DOHH2 (cell line): ENCODE measurements around the gene CLDN7.
A peak's percentile ranks its signal among the peaks of the same experiment; 100 is the strongest.

Experiments
- H3F3A ChIP-seq: fragments of 200-600 bp; sonication (generic), shearing (Covaris generic); 2 replicates; pipeline ENCODE4 v1.6.0; 2016; ENCODE audit warnings: antibody characterized with exemption, mild to moderate bottlenecking; ENCODE audit not compliant: control insufficient read depth, insufficient read depth
- H3K27ac ChIP-seq: fragments of 200-600 bp; sonication (generic); 2 replicates; pipeline ENCODE4 v1.5.1; 2014; ENCODE audit warnings: low read depth, mild to moderate bottlenecking, low read length, moderate library complexity
- H3K27me3 ChIP-seq: fragments of 200-600 bp; sonication (generic); 2 replicates; pipeline ENCODE4 v1.6.1; 2014; ENCODE audit warnings: mild to moderate bottlenecking, low read length, mixed read lengths; ENCODE audit not compliant: control insufficient read depth
- H3K36me3 ChIP-seq: fragments of 200-600 bp; sonication (generic); 2 replicates; pipeline ENCODE4 v1.6.1; 2014; ENCODE audit warnings: mild to moderate bottlenecking, low read length, moderate library complexity, mixed read lengths; ENCODE audit not compliant: control insufficient read depth
- H3K4me1 ChIP-seq: fragments of 200-600 bp; sonication (generic); 2 replicates; pipeline ENCODE4 v1.6.1; 2014; ENCODE audit warnings: mild to moderate bottlenecking, low read length, mixed read lengths; ENCODE audit not compliant: control insufficient read depth
- H3K4me2 ChIP-seq: fragments of 200-600 bp; sonication (generic); 2 replicates; pipeline ENCODE4 v1.6.0; 2014; ENCODE audit warnings: mild to moderate bottlenecking, low read length, moderate library complexity
- H3K4me3 ChIP-seq: fragments of 200-600 bp; sonication (generic); 2 replicates; pipeline ENCODE4 v1.5.1; 2014; ENCODE audit warnings: mild to moderate bottlenecking, low read length, mixed read lengths
- H3K79me2 ChIP-seq: fragments of 200-600 bp; sonication (generic); 2 replicates; pipeline ENCODE4 v1.6.1; 2014; ENCODE audit warnings: mild to moderate bottlenecking, low read length, mixed read lengths; ENCODE audit not compliant: control insufficient read depth
- H3K9me2 ChIP-seq: fragments of 200-600 bp; sonication (generic); replicated peaks from 2 replicates; pipeline ENCODE4 v1.6.1; 2014; ENCODE audit warnings: mild to moderate bottlenecking, low read length, mixed read lengths; ENCODE audit not compliant: control insufficient read depth
- H3K9me3 ChIP-seq: fragments of 200-600 bp; sonication (generic); 2 replicates; pipeline ENCODE4 v1.6.1; 2014; ENCODE audit warnings: antibody characterized with exemption, low read length, mixed read lengths; ENCODE audit not compliant: control insufficient read depth, insufficient read depth
- H4K20me1 ChIP-seq: fragments of 200-600 bp; sonication (generic); 2 replicates; pipeline ENCODE4 v1.6.0; 2014; ENCODE audit warnings: low read depth, mild to moderate bottlenecking, antibody characterized with exemption, low read length, moderate library complexity; ENCODE audit not compliant: control insufficient read depth, insufficient read depth
- CTCF ChIP-seq: fragments of 200-600 bp; sonication (generic); IDR thresholded peaks from one replicate; pipeline ENCODE4 v1.5.1; 2014; ENCODE audit warnings: antibody characterized with exemption, mild to moderate bottlenecking, low read depth, low read length; ENCODE audit not compliant: poor library complexity, severe bottlenecking
- EZH2phosphoT487 ChIP-seq: fragments of 200-600 bp; sonication (generic); IDR thresholded peaks from 2 replicates; pipeline ENCODE4 v1.6.1; 2017; ENCODE audit warnings: borderline replicate concordance, mild to moderate bottlenecking, antibody characterized with exemption, low read length, moderate library complexity, mixed read lengths

The CLDN7 gene

DNA sequence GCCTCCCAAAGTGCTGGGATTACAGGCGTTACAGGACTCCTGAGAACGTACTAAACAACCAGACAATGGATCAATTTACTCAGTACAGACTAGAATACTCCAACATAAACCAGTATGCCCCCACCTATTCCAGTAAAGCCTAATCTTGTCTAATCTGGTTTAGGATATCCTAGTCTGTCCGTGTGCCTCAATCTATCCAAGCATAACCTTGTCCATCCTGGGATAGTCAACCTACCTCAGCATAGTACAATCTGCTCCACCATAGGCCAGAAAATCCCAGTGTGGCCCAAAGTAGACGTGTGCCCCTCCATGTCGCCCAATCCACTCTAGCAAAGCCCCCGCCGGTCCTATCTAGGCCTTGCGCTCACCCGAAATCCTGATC is 28.6 kb downstream of the CLDN7 start:
- Histone ChIP-seq H3K79me2 (peaks cover 77% of the 10 kb centered on the region), H3K4me2 (peak overlapping the region; percentile 69), H3K27ac (peak overlapping the region; percentile 85), H3K4me1 (peaks cover 44% of the 10 kb centered on the region), H3K4me3 (peak overlapping the region; percentile 88), H3K9me3 (no peaks in the 10 kb centered on the region), H3K9me2 (no peaks in the 10 kb centered on the region), H3F3A (peaks cover 30% of the 10 kb centered on the region), H3K27me3 (no peaks in the 10 kb centered on the region), H3K36me3 (peaks cover 80% of the 10 kb centered on the region), H4K20me1 (peaks cover 17% of the 10 kb centered on the region)
- TF ChIP-seq EZH2phosphoT487 = no peak
- no peak for TF ChIP-seq CTCF

GRCh38 chr17:7232114-7232513 is 30.2 kb downstream of the CLDN7 start:
- Histone ChIP-seq H3K79me2 (peaks cover 65% of the 10 kb centered on the region), H3K27ac (no peak overlapping the region), H3K27me3 (no peaks in the 10 kb centered on the region), H3K9me2 (no peaks in the 10 kb centered on the region), H3K4me3 (peak overlapping the region; percentile 88), H3F3A (peaks cover 25% of the 10 kb centered on the region), H3K36me3 (peaks cover 91% of the 10 kb centered on the region), H3K4me2 (peak overlapping the region; percentile 69), H3K4me1 (peaks cover 38% of the 10 kb centered on the region), H4K20me1 (peaks cover 14% of the 10 kb centered on the region), H3K9me3 (no peaks in the 10 kb centered on the region)
- TF ChIP-seq EZH2phosphoT487 (no peak), CTCF (no peak)

DNA sequence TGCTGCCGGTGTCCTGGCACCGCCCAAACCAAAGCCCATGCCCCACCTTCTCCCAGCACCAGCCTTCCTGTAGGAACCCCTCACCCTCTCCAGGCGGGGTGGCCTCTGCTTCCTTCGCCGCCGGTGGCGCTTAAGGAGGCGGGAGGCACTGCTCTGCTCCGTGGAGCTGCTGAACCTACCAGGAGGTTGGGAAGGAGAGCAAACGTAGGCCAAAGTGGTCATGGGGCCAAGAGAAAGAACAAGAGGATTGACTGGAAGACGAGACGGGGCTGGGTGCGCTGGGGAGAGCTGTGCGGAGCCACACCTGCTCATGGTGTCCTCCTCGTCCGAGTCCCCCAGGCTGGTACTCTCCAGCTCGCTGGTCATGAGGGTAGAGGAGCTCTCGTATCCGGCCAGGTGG is 32.8 kb downstream of the CLDN7 start:
- 0 out of 2 replicates have a peak, but pooled peaks cover 3% of the 10 kb centered on the region for H3F3A ChIP-seq
- H3K4me3 ChIP-seq = no peak overlapping the region
- H3K27ac ChIP-seq = no peak overlapping the region
- H3K4me2 ChIP-seq = no peak overlapping the region
- H3K36me3 ChIP-seq = peaks cover 90% of the 10 kb centered on the region
- H3K27me3 ChIP-seq = no peaks in the 10 kb centered on the region
- peaks cover 44% of the 10 kb centered on the region for H3K79me2 ChIP-seq
- H3K9me3 ChIP-seq = no peaks in the 10 kb centered on the region
- H4K20me1 ChIP-seq = peaks cover 9% of the 10 kb centered on the region
- TF ChIP-seq CTCF (no peak), EZH2phosphoT487 (no peak)
- H3K9me2 ChIP-seq = no peaks in the 10 kb centered on the region
- peaks cover 12% of the 10 kb centered on the region for H3K4me1 ChIP-seq
